K562 (cell line): Measurements from ENCODE around the gene NNAT. TPM values are rescaled to one million over a fixed set of nuclear protein-coding genes. Genes with fewer than 3 reads are reported as not detected.

Experiments used
- ATAC-seq: fragments of 200-7000 bp; cut with Tn5 transposase; 3 replicates; pipeline ENCODE4 v1.9.1; 2020; ENCODE audit warnings: moderate library complexity
- BruUV-seq: library from RNA; stranded (reverse); fragments of 400-500 nt; replicated peaks from 2 replicates; lab custom pipeline; 2021; lab: Mats Ljungman, UMichigan
- CTCF ChIA-PET: fragments of 300-600 bp; formaldehyde crosslinking; extraction: SDS; loops from one replicate; lab custom pipeline; 2021; ENCODE audit warnings: low intra/inter-chr PET ratio; lab: Yijun Ruan, JAX
- POLR2A ChIA-PET: fragments of 300-600, 350-650 bp; sonication (Branson Sonifier 250); formaldehyde crosslinking; extraction: SDS; loops from one replicate; lab custom pipeline; 2021; ENCODE audit warnings: antibody characterized with exemption, inconsistent platforms; lab: Yijun Ruan, JAX
- DNase-seq, 4 experiments: peaks; one replicate each; pipeline versions ENCODE4 v3.0.0 to v3.0.0-alpha.2; 2011 to 2018; ENCODE audit warnings: low spot score in 3 of 4, mixed read lengths in 3 of 4; ENCODE audit errors: extremely low read depth in 1 of 4
- FAIRE-seq: peaks from 2 replicates; lab custom pipeline; 2011; peaks lifted over from hg19 to GRCh38; lab: Jason Lieb, UNC
- H2AFZ ChIP-seq: 2 replicates; pipeline ENCODE4 v1.6.0; 2011; ENCODE audit warnings: low read depth, low read length, control low read depth, inconsistent platforms
- H3K27ac ChIP-seq: fragments of 200-600 bp; 3 replicates; pipeline ENCODE4 v1.8.0; 2011; ENCODE audit warnings: low read depth, mild to moderate bottlenecking, control low read depth, inconsistent platforms, low read length, moderate library complexity, mixed read lengths; ENCODE audit errors: extremely low read depth
- H3K27me3 ChIP-seq, 2 experiments: fragments of 300-600 bp in 1 of 2; 2 replicates in 1 of 2; 3 replicates in 1 of 2; pipeline versions ENCODE4 v1.6.0 to v1.8.0; 2011; ENCODE audit warnings: inconsistent platforms in 2 of 2, low read length in 2 of 2, mild to moderate bottlenecking in 1 of 2, mixed read lengths in 1 of 2, moderate library complexity in 1 of 2; ENCODE audit not compliant: control insufficient read depth in 2 of 2, insufficient read depth in 2 of 2
- H3K36me3 ChIP-seq: fragments of 300-600 bp; 3 replicates; pipeline ENCODE4 v1.8.0; 2011; ENCODE audit warnings: mild to moderate bottlenecking, low read length, inconsistent platforms; ENCODE audit not compliant: control insufficient read depth, insufficient read depth
- H3K4me1 ChIP-seq, 2 experiments: fragments of 200-600 bp in 1 of 2; replicated peaks in 1 of 2; 2 replicates in 1 of 2; 3 replicates in 1 of 2; pipeline versions ENCODE4 v1.5.1 to v1.8.0; 2011; ENCODE audit warnings: inconsistent platforms in 2 of 2, low read length in 2 of 2, mild to moderate bottlenecking in 1 of 2, mixed read lengths in 1 of 2, moderate library complexity in 1 of 2; ENCODE audit not compliant: control insufficient read depth in 2 of 2, insufficient read depth in 2 of 2
- H3K4me2 ChIP-seq: 2 replicates; pipeline ENCODE4 v1.6.1; 2011; ENCODE audit warnings: low read length, control low read depth, inconsistent platforms, mixed read lengths; ENCODE audit not compliant: insufficient read depth
- H3K4me3 ChIP-seq: fragments of 200-600 bp; sonication (generic), shearing (Covaris generic); 2 replicates; pipeline ENCODE4 v1.5.1; 2016; ENCODE audit warnings: control low read depth, inconsistent platforms
- H3K79me2 ChIP-seq: fragments of 200-600 bp; 3 replicates; pipeline ENCODE4 v1.8.0; 2011; ENCODE audit warnings: low read length, inconsistent platforms; ENCODE audit not compliant: control insufficient read depth, insufficient read depth
- H3K9ac ChIP-seq, 2 experiments: 2 replicates each; pipeline versions ENCODE4 v1.6.0 to v1.6.1; 2011; ENCODE audit warnings: low read depth in 2 of 2, low read length in 2 of 2, control low read depth in 1 of 2, inconsistent platforms in 1 of 2, mild to moderate bottlenecking in 1 of 2, mixed read lengths in 1 of 2; ENCODE audit not compliant: insufficient read depth in 1 of 2
- H3K9me1 ChIP-seq: one replicate; pipeline ENCODE4 v1.6.0; 2011; ENCODE audit warnings: inconsistent platforms, mild to moderate bottlenecking, low read length, moderate library complexity; ENCODE audit not compliant: control insufficient read depth, insufficient read depth
- H3K9me3 ChIP-seq: replicated peaks from 2 replicates; pipeline ENCODE4 v1.5.1; 2011; ENCODE audit warnings: low read depth, low read length, inconsistent platforms; ENCODE audit not compliant: control insufficient read depth, insufficient read depth
- H4K20me1 ChIP-seq: replicated peaks from 2 replicates; pipeline ENCODE4 v1.6.1; 2011; ENCODE audit warnings: low read length, inconsistent platforms, mixed read lengths; ENCODE audit not compliant: control insufficient read depth, insufficient read depth
- CBX5 ChIP-seq: IDR thresholded peaks from 2 replicates; pipeline ENCODE4 v1.6.1; 2014; ENCODE audit warnings: low read depth, borderline replicate concordance
- ERF ChIP-seq: fragments of 450-650 bp; formaldehyde crosslinking; IDR thresholded peaks from 2 replicates; pipeline ENCODE4 v1.4.0; 2020; ENCODE audit warnings: mild to moderate bottlenecking, mixed read lengths
- PYGO2 ChIP-seq: fragments of 450-650 bp; IDR thresholded peaks from 2 replicates; pipeline ENCODE4 v1.6.1; 2016; ENCODE audit warnings: mild to moderate bottlenecking, missing genetic modification characterization, moderate library complexity, missing compliant biosample characterization
- RBM14 ChIP-seq: fragments of 200-400 bp; formaldehyde crosslinking; IDR thresholded peaks from 2 replicates; pipeline ENCODE4 v1.6.1; 2018; ENCODE audit warnings: low read depth, mild to moderate bottlenecking, low read length, moderate library complexity, borderline replicate concordance; ENCODE audit not compliant: insufficient read depth
- SIX5 ChIP-seq, 2 experiments: IDR thresholded peaks; 2 replicates each; pipeline ENCODE4 v1.6.1; 2011; ENCODE audit warnings: low read length in 2 of 2, borderline replicate concordance in 1 of 2, low read depth in 1 of 2, mild to moderate bottlenecking in 1 of 2, moderate library complexity in 1 of 2; ENCODE audit not compliant: insufficient read depth in 1 of 2
- ZNF696 ChIP-seq: fragments of 250-450 bp; sonication (Bioruptor Pico); conservative IDR thresholded peaks from 2 replicates; pipeline ENCODE4 v1.4.0; 2020; ENCODE audit warnings: mild to moderate bottlenecking, moderate library complexity
- whole genome bisulfite sequencing: fragments of 100-300 bp; shearing (Covaris generic); methylation state at CpG from one replicate; pipeline ENCODE4 v1.1.6; 2016; ENCODE audit warnings: low coverage, mixed read lengths; ENCODE audit not compliant: insufficient coverage; ENCODE audit errors: missing lambda C conversion rate; 5-methylcytosine and 5-hydroxymethylcytosine counted together
- in situ Hi-C: fragments of 300-500 bp; cut with MboI; formaldehyde crosslinking; loops from 4 replicates; pipeline ENCODE4 v1.15.0; 2018; ENCODE audit warnings: inconsistent platforms, mixed read lengths
- intact Hi-C: fragments of 100-400 bp; cut with micrococcal nuclease; formaldehyde crosslinking; loops from 2 replicates; pipeline ENCODE4 v1.14.2; 2022
- polyA plus RNA-seq, 8 experiments: library from polyadenylated mRNA; depleted of rRNA in 4 of 8; stranded (reverse) in 5 of 8; unstranded in 3 of 8; fragments of >200 nt; fragmentation: Nextera tagmentation in 2 of 8; fragmentation: Illumina TruSeq in 1 of 8; extraction: Ambion mirVana in 2 of 8; extraction: Trizol in 1 of 8; gene quantifications; 2 replicates each; pipeline versions ENCODE4 v1.2.1 to v1.2.3, GENCODE V29; 2011 to 2014; ENCODE audit warnings: inconsistent platforms in 1 of 8, missing spikeins in 1 of 8
- total RNA-seq, 7 experiments: library from RNA; depleted of rRNA in 6 of 7; stranded (reverse); fragments of >200 nt in 6 of 7; fragmentation: Illumina TruSeq in 2 of 7; extraction: Trizol in 2 of 7; gene quantifications; 2 replicates each; pipeline versions ENCODE4 v1.2.1 to v1.2.3, GENCODE V29; 2011 to 2021; ENCODE audit warnings: low replicate concordance in 1 of 7
- TF ChIP-seq, protein P1 (sequence below): IDR thresholded peaks from 2 replicates; pipeline ENCODE4 v1.6.1; 2014; ENCODE audit warnings: antibody characterized with exemption
- TF ChIP-seq, protein P2 (sequence below): fragments of 250-450 bp; sonication (Bioruptor Pico); IDR thresholded peaks from 2 replicates; pipeline ENCODE4 v1.8.0; 2022; ENCODE audit warnings: moderate library complexity, mild to moderate bottlenecking, inconsistent platforms
- TF ChIP-seq, protein P3 (sequence below): fragments of 450-650 bp; IDR thresholded peaks from 2 replicates; pipeline ENCODE4 v1.6.1; 2016; ENCODE audit warnings: low read depth

Gene NNAT
- total and polyA plus RNA-seq, 9 of the 15 experiments (the other 6 are each of a cell fraction or from before 2014, with no cell fraction given), result 0.13 TPM; not detected in 8

DNA sequence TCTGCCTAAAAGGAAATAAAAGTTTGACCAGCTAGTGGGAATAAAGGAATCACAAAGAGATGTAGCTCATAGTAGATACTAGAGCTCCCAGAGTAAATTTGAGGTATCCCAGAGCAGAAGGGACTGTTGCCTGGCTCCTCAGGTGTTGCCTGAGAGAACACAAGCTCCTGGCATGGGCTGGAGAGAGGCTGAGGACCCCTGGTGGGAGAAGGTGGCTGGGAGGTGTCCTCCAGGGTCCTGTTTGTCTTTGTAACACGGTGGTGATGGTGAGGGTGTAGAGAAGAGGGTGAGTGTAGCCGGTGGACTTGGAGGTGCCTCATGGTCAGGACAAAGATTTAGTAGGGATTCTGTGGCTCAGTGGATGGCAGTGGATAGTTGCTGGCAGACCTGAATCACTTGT is 28.1 kb upstream of the NNAT start (continued):
- TF ChIP-seq, protein P1, sequence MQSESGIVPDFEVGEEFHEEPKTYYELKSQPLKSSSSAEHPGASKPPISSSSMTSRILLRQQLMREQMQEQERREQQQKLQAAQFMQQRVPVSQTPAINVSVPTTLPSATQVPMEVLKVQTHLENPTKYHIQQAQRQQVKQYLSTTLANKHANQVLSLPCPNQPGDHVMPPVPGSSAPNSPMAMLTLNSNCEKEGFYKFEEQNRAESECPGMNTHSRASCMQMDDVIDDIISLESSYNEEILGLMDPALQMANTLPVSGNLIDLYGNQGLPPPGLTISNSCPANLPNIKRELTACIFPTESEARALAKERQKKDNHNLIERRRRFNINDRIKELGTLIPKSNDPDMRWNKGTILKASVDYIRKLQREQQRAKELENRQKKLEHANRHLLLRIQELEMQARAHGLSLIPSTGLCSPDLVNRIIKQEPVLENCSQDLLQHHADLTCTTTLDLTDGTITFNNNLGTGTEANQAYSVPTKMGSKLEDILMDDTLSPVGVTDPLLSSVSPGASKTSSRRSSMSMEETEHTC, result no peak
- TF ChIP-seq ZNF696 (no peak), CBX5 (no peak)
- TF ChIP-seq, protein P2, sequence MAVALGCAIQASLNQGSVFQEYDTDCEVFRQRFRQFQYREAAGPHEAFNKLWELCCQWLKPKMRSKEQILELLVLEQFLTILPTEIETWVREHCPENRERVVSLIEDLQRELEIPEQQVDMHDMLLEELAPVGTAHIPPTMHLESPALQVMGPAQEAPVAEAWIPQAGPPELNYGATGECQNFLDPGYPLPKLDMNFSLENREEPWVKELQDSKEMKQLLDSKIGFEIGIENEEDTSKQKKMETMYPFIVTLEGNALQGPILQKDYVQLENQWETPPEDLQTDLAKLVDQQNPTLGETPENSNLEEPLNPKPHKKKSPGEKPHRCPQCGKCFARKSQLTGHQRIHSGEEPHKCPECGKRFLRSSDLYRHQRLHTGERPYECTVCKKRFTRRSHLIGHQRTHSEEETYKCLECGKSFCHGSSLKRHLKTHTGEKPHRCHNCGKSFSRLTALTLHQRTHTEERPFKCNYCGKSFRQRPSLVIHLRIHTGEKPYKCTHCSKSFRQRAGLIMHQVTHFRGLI (CRISPR knock-in tag), result no peak

DNA sequence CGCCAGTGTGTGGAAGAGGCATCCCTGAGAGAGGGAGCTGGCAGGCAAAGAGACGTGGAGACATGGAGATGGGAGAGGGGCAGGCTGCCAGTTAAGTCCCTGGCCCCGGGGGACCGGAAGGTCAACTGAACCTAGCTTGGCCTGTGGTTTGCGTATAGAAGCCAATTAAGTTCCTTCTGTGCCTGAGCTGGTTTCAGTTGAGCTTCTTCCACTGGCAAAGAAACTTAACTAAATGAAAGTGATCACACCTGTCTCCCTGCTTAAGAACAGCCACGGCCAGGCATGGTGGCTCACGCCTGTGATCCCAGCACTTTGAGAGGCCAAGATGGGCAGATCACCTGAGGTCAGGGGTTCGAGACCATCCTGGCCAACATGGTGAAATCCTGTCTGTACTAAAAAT is 26.7 kb upstream of the NNAT start:
- 17% methylated on average over 7 of the region's 8 CpGs for WGBS
- POLR2A ChIA-PET, result interaction anchor here (0.6 to 1.4 kb wide), 4 partner anchors 11 to 345 kb away, joined by 3 to 5 read pairs (median 4); no protein-coding TSS in a partner anchor
- intact Hi-C loops, result no loop called here
- Histone ChIP-seq H2AFZ (no peak overlapping the region), H3K9me1 (no peaks in the 10 kb centered on the region), H3K4me3 (no peak overlapping the region), H3K36me3 (no peaks in the 10 kb centered on the region), H3K27ac (no peak overlapping the region), H3K27me3 (peaks cover 0 to 16% of the 10 kb centered on the region in 2 experiments; a peak in 2 of 5 replicates), H3K9ac (no peak overlapping the region), H4K20me1 (no peaks in the 10 kb centered on the region), H3K4me1 (no peaks in the 10 kb centered on the region), H3K4me2 (no peak overlapping the region), H3K9me3 (no peaks in the 10 kb centered on the region), H3K79me2 (no peaks in the 10 kb centered on the region)
- ATAC-seq (no peak), FAIRE-seq (no peak), DNase-seq (no peak)
- in situ Hi-C loops, result no loop called here
- CTCF ChIA-PET, result interaction anchor here (0.6 kb wide), 1 partner anchor 237 kb away, joined by 4 read pairs; no protein-coding TSS in a partner anchor
- BruUV-seq, result no TSS peak
- TF ChIP-seq SIX5 (IDR thresholded peaks at IDR 0.05; ENCODE audit: borderline replicate concordance in 1 of 2, insufficient read depth in 1 of 2, low read depth in 1 of 2, low read length in 2 of 2), result no peak
- TF ChIP-seq, protein P3, sequence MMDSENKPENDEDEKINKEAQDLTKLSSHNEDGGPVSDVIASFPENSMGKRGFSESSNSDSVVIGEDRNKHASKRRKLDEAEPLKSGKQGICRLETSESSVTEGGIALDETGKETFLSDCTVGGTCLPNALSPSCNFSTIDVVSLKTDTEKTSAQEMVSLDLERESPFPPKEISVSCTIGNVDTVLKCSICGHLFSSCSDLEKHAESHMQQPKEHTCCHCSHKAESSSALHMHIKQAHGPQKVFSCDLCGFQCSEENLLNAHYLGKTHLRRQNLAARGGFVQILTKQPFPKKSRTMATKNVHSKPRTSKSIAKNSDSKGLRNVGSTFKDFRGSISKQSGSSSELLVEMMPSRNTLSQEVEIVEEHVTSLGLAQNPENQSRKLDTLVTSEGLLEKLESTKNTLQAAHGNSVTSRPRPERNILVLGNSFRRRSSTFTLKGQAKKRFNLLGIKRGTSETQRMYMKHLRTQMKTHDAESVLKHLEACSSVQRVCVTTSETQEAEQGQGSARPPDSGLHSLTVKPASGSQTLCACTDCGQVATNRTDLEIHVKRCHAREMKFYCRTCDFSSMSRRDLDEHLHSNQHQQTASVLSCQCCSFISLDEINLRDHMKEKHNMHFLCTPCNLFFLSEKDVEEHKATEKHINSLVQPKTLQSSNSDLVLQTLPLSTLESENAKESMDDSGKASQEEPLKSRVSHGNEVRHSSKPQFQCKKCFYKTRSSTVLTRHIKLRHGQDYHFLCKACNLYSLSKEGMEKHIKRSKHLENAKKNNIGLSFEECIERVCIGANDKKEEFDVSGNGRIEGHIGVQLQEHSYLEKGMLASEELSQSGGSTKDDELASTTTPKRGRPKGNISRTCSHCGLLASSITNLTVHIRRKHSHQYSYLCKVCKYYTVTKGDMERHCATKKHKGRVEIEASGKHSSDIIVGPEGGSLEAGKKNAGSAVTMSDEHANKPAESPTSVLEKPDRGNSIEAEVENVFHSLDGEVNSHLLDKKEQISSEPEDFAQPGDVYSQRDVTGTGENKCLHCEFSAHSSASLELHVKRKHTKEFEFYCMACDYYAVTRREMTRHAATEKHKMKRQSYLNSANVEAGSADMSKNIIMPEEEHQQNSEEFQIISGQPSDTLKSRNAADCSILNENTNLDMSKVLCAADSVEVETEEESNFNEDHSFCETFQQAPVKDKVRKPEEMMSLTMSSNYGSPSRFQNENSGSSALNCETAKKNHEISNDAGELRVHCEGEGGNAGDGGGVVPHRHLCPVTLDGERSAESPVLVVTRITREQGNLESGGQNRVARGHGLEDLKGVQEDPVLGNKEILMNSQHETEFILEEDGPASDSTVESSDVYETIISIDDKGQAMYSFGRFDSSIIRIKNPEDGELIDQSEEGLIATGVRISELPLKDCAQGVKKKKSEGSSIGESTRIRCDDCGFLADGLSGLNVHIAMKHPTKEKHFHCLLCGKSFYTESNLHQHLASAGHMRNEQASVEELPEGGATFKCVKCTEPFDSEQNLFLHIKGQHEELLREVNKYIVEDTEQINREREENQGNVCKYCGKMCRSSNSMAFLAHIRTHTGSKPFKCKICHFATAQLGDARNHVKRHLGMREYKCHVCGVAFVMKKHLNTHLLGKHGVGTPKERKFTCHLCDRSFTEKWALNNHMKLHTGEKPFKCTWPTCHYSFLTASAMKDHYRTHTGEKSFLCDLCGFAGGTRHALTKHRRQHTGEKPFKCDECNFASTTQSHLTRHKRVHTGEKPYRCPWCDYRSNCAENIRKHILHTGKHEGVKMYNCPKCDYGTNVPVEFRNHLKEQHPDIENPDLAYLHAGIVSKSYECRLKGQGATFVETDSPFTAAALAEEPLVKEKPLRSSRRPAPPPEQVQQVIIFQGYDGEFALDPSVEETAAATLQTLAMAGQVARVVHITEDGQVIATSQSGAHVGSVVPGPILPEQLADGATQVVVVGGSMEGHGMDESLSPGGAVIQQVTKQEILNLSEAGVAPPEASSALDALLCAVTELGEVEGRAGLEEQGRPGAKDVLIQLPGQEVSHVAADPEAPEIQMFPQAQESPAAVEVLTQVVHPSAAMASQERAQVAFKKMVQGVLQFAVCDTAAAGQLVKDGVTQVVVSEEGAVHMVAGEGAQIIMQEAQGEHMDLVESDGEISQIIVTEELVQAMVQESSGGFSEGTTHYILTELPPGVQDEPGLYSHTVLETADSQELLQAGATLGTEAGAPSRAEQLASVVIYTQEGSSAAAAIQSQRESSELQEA, result no peak
- TF ChIP-seq PYGO2 (tag), result no peak
- no peak for TF ChIP-seq ERF (CRISPR knock-in tag)
- TF ChIP-seq RBM14, result no peak
